H1 (cell line): ENCODE results near the gene RNASE9. TPM values are rescaled to one million over a fixed set of nuclear protein-coding genes. Genes with fewer than 3 reads are reported as not detected.

ENCODE experiments used
- CEBPB ChIP-seq: IDR thresholded peaks from 2 replicates; pipeline ENCODE4 v1.6.1; 2012; ENCODE audit warnings: low read depth, low read length
- CTBP2 ChIP-seq: IDR thresholded peaks from 2 replicates; pipeline ENCODE4 v1.7.0; 2011; ENCODE audit warnings: borderline replicate concordance, mild to moderate bottlenecking, moderate library complexity, mixed read lengths, low read length; ENCODE audit not compliant: insufficient read depth, insufficient read length
- EGR1 ChIP-seq: IDR thresholded peaks from 2 replicates; pipeline ENCODE4 v1.6.1; 2011; ENCODE audit warnings: low read depth, low read length, borderline replicate concordance
- FOSL1 ChIP-seq: IDR thresholded peaks from 2 replicates; pipeline ENCODE4 v1.6.1; 2011; ENCODE audit warnings: mild to moderate bottlenecking, low read depth, low read length, moderate library complexity; ENCODE audit not compliant: insufficient read depth
- KDM5A ChIP-seq: fragments of 200-600 bp; IDR thresholded peaks from 2 replicates; pipeline ENCODE4 v1.7.1; 2012; ENCODE audit warnings: mild to moderate bottlenecking, low read length, inconsistent platforms, mixed read lengths
- POLR2AphosphoS5 ChIP-seq: IDR thresholded peaks from 2 replicates; pipeline ENCODE4 v1.6.1; 2011; ENCODE audit warnings: low read depth, low read length
- SIRT6 ChIP-seq: IDR thresholded peaks from one replicate; pipeline ENCODE4 v1.7.1; 2012; ENCODE audit warnings: low read length, inconsistent platforms
- polyA plus RNA-seq, 7 experiments: library from polyadenylated mRNA; depleted of rRNA in 3 of 7; stranded (reverse) in 5 of 7; unstranded in 2 of 7; fragments of >200 nt in 5 of 7; fragments of 200-250 nt in 2 of 7; gene quantifications; 1 replicate in 5 of 7; 2 replicates in 1 of 7; 4 replicates in 1 of 7; pipeline versions ENCODE4 v1.2.1 to v1.2.3, GENCODE V29; 2011 to 2013; ENCODE audit warnings: missing spikeins in 2 of 7, mixed read lengths in 2 of 7
- total RNA-seq: library from RNA; stranded (reverse); fragmentation: NEBNext Ultra II Directional; extraction: Animal tissue kit (Norgen Biotek cat#: 25700); gene quantifications from 2 replicates; pipeline ENCODE4 v1.2.1, GENCODE V29; 2021
- TF ChIP-seq, protein P1 (sequence below): fragments of 300-600 bp; sonication (generic); IDR thresholded peaks from 2 replicates; pipeline ENCODE4 v1.7.1; 2012; ENCODE audit warnings: low read length, moderate library complexity, mild to moderate bottlenecking, inconsistent platforms; ENCODE audit not compliant: insufficient replicate concordance
- TF ChIP-seq, protein P2 (sequence below): IDR thresholded peaks from 2 replicates; pipeline ENCODE4 v1.6.1; 2012; ENCODE audit warnings: low read length, inconsistent platforms
- TF ChIP-seq, protein P3 (sequence below): IDR thresholded peaks from 2 replicates; pipeline ENCODE4 v1.6.1; 2012; ENCODE audit warnings: inconsistent platforms

RNASE9 gene
- total and polyA plus RNA-seq, 2 of the 8 experiments (the other 6 are each of a cell fraction or from before 2014, with no cell fraction given) = 0.06 TPM; not detected in 1

DNA sequence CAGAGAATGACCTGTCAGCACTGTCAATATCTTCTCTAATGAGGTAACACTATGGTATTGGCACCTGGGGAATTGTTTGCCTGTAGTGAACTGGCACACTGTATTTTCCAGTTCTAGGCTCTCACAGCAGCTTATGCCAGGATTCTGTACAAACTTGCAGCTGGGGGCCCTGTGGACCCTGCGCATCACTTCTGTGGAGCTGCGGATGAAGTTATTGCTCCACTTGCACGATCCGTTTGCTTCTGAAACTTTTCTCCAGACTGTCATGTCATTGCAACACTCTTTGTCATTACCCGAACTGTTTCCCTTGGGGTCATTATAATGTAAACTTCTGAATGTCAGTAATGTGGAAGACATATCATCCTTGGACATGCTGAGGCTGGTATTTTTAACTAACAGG is 23.1 kb upstream of the RNASE9 start (continued):
- TF ChIP-seq, protein P1, sequence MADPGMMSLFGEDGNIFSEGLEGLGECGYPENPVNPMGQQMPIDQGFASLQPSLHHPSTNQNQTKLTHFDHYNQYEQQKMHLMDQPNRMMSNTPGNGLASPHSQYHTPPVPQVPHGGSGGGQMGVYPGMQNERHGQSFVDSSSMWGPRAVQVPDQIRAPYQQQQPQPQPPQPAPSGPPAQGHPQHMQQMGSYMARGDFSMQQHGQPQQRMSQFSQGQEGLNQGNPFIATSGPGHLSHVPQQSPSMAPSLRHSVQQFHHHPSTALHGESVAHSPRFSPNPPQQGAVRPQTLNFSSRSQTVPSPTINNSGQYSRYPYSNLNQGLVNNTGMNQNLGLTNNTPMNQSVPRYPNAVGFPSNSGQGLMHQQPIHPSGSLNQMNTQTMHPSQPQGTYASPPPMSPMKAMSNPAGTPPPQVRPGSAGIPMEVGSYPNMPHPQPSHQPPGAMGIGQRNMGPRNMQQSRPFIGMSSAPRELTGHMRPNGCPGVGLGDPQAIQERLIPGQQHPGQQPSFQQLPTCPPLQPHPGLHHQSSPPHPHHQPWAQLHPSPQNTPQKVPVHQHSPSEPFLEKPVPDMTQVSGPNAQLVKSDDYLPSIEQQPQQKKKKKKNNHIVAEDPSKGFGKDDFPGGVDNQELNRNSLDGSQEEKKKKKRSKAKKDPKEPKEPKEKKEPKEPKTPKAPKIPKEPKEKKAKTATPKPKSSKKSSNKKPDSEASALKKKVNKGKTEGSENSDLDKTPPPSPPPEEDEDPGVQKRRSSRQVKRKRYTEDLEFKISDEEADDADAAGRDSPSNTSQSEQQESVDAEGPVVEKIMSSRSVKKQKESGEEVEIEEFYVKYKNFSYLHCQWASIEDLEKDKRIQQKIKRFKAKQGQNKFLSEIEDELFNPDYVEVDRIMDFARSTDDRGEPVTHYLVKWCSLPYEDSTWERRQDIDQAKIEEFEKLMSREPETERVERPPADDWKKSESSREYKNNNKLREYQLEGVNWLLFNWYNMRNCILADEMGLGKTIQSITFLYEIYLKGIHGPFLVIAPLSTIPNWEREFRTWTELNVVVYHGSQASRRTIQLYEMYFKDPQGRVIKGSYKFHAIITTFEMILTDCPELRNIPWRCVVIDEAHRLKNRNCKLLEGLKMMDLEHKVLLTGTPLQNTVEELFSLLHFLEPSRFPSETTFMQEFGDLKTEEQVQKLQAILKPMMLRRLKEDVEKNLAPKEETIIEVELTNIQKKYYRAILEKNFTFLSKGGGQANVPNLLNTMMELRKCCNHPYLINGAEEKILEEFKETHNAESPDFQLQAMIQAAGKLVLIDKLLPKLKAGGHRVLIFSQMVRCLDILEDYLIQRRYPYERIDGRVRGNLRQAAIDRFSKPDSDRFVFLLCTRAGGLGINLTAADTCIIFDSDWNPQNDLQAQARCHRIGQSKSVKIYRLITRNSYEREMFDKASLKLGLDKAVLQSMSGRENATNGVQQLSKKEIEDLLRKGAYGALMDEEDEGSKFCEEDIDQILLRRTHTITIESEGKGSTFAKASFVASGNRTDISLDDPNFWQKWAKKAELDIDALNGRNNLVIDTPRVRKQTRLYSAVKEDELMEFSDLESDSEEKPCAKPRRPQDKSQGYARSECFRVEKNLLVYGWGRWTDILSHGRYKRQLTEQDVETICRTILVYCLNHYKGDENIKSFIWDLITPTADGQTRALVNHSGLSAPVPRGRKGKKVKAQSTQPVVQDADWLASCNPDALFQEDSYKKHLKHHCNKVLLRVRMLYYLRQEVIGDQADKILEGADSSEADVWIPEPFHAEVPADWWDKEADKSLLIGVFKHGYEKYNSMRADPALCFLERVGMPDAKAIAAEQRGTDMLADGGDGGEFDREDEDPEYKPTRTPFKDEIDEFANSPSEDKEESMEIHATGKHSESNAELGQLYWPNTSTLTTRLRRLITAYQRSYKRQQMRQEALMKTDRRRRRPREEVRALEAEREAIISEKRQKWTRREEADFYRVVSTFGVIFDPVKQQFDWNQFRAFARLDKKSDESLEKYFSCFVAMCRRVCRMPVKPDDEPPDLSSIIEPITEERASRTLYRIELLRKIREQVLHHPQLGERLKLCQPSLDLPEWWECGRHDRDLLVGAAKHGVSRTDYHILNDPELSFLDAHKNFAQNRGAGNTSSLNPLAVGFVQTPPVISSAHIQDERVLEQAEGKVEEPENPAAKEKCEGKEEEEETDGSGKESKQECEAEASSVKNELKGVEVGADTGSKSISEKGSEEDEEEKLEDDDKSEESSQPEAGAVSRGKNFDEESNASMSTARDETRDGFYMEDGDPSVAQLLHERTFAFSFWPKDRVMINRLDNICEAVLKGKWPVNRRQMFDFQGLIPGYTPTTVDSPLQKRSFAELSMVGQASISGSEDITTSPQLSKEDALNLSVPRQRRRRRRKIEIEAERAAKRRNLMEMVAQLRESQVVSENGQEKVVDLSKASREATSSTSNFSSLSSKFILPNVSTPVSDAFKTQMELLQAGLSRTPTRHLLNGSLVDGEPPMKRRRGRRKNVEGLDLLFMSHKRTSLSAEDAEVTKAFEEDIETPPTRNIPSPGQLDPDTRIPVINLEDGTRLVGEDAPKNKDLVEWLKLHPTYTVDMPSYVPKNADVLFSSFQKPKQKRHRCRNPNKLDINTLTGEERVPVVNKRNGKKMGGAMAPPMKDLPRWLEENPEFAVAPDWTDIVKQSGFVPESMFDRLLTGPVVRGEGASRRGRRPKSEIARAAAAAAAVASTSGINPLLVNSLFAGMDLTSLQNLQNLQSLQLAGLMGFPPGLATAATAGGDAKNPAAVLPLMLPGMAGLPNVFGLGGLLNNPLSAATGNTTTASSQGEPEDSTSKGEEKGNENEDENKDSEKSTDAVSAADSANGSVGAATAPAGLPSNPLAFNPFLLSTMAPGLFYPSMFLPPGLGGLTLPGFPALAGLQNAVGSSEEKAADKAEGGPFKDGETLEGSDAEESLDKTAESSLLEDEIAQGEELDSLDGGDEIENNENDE = no peak
- TF ChIP-seq FOSL1 = no peak
- TF ChIP-seq SIRT6 = no peak
- TF ChIP-seq POLR2AphosphoS5 = no peak
- no peak for TF ChIP-seq CTBP2
- TF ChIP-seq KDM5A = no peak
- no peak for TF ChIP-seq EGR1
- TF ChIP-seq, protein P2, sequence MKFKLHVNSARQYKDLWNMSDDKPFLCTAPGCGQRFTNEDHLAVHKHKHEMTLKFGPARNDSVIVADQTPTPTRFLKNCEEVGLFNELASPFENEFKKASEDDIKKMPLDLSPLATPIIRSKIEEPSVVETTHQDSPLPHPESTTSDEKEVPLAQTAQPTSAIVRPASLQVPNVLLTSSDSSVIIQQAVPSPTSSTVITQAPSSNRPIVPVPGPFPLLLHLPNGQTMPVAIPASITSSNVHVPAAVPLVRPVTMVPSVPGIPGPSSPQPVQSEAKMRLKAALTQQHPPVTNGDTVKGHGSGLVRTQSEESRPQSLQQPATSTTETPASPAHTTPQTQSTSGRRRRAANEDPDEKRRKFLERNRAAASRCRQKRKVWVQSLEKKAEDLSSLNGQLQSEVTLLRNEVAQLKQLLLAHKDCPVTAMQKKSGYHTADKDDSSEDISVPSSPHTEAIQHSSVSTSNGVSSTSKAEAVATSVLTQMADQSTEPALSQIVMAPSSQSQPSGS = no peak
- no peak for TF ChIP-seq CEBPB
- TF ChIP-seq, protein P3, sequence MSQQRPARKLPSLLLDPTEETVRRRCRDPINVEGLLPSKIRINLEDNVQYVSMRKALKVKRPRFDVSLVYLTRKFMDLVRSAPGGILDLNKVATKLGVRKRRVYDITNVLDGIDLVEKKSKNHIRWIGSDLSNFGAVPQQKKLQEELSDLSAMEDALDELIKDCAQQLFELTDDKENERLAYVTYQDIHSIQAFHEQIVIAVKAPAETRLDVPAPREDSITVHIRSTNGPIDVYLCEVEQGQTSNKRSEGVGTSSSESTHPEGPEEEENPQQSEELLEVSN = no peak
